ENCODE results near the gene MAP3K13. TPM values are rescaled to one million over a fixed set of nuclear protein-coding genes. Genes with fewer than 3 reads are reported as not detected.

MAP3K13 gene
- total RNA-seq, 1 experiment from 2014 or later, result 21.0 TPM

- H4K20me1 ChIP-seq (ENCODE audit: insufficient read depth), result no peaks in the 10 kb centered on the region
- no TSS peak for BruUV-seq (replicated peaks)
- H3K4me1 ChIP-seq (ENCODE audit: control insufficient read depth in 1 of 2, insufficient read depth in 2 of 2, low read length in 2 of 2), result no peaks in the 10 kb centered on the region
- no peak overlapping the region for H3K4me2 ChIP-seq (ENCODE audit: low read length)
- intact Hi-C loops (cut with micrococcal nuclease), result no loop called here
- ATAC-seq, result no peak
- no peaks in the 10 kb centered on the region for H3K36me3 ChIP-seq (ENCODE audit: control insufficient read depth in 1 of 2, insufficient read depth in 2 of 2, low read length in 2 of 2)
- ChIA-PET CTCF (interaction anchor here (1.0 kb wide), 1 partner anchor 10 kb away, joined by 3 read pairs; no protein-coding TSS in a partner anchor), RAD21 (ENCODE audit: low non-redundant PET in 1 of 2, low total read pairs in 2 of 2, uncharacterized antibody in 2 of 2, unreplicated experiment in 2 of 2) (no interaction called here), POLR2A (no interaction called here)
- TF ChIP-seq CEBPB (IDR thresholded peaks at IDR 0.05; ENCODE audit: low read depth), result no peak
- TF ChIP-seq JUND (IDR thresholded peaks at IDR 0.05), result no peak
- TF ChIP-seq SIN3A (IDR thresholded peaks at IDR 0.05; ENCODE audit: low read depth), result no peak
- TF ChIP-seq MAX (IDR thresholded peaks at IDR 0.05), result no peak
- no peak for TF ChIP-seq EGR1 (IDR thresholded peaks at IDR 0.05; ENCODE audit: low read depth)
- no peak for TF ChIP-seq TCF7L2 (IDR thresholded peaks at IDR 0.05; ENCODE audit: borderline replicate concordance, extremely low read depth, insufficient read depth, insufficient read length)
- no peak for TF ChIP-seq SRF (IDR thresholded peaks at IDR 0.05; ENCODE audit: low read depth)
- TF ChIP-seq, protein P1, sequence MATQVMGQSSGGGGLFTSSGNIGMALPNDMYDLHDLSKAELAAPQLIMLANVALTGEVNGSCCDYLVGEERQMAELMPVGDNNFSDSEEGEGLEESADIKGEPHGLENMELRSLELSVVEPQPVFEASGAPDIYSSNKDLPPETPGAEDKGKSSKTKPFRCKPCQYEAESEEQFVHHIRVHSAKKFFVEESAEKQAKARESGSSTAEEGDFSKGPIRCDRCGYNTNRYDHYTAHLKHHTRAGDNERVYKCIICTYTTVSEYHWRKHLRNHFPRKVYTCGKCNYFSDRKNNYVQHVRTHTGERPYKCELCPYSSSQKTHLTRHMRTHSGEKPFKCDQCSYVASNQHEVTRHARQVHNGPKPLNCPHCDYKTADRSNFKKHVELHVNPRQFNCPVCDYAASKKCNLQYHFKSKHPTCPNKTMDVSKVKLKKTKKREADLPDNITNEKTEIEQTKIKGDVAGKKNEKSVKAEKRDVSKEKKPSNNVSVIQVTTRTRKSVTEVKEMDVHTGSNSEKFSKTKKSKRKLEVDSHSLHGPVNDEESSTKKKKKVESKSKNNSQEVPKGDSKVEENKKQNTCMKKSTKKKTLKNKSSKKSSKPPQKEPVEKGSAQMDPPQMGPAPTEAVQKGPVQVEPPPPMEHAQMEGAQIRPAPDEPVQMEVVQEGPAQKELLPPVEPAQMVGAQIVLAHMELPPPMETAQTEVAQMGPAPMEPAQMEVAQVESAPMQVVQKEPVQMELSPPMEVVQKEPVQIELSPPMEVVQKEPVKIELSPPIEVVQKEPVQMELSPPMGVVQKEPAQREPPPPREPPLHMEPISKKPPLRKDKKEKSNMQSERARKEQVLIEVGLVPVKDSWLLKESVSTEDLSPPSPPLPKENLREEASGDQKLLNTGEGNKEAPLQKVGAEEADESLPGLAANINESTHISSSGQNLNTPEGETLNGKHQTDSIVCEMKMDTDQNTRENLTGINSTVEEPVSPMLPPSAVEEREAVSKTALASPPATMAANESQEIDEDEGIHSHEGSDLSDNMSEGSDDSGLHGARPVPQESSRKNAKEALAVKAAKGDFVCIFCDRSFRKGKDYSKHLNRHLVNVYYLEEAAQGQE (IDR thresholded peaks at IDR 0.05; ENCODE audit: low read depth), result no peak
- no peak for TF ChIP-seq FOSL1 (IDR thresholded peaks at IDR 0.05; ENCODE audit: low read depth)
- TF ChIP-seq EZH2 (IDR thresholded peaks at IDR 0.05), result no peak
- no peak for TF ChIP-seq SP1 (IDR thresholded peaks at IDR 0.05; ENCODE audit: low read depth)
- no peak for TF ChIP-seq RAD21 (IDR thresholded peaks at IDR 0.05; ENCODE audit: low read depth)
- TF ChIP-seq EZH2phosphoT487 (IDR thresholded peaks at IDR 0.05; ENCODE audit: borderline replicate concordance), result no peak
- TF ChIP-seq ZFX (IDR thresholded peaks at IDR 0.05), result no peak
- no peak for TF ChIP-seq CBX3 (IDR thresholded peaks at IDR 0.05; ENCODE audit: low read depth)
- no peak for TF ChIP-seq ELF1 (IDR thresholded peaks at IDR 0.05; ENCODE audit: borderline replicate concordance, low read depth)
- TF ChIP-seq, protein P2, sequence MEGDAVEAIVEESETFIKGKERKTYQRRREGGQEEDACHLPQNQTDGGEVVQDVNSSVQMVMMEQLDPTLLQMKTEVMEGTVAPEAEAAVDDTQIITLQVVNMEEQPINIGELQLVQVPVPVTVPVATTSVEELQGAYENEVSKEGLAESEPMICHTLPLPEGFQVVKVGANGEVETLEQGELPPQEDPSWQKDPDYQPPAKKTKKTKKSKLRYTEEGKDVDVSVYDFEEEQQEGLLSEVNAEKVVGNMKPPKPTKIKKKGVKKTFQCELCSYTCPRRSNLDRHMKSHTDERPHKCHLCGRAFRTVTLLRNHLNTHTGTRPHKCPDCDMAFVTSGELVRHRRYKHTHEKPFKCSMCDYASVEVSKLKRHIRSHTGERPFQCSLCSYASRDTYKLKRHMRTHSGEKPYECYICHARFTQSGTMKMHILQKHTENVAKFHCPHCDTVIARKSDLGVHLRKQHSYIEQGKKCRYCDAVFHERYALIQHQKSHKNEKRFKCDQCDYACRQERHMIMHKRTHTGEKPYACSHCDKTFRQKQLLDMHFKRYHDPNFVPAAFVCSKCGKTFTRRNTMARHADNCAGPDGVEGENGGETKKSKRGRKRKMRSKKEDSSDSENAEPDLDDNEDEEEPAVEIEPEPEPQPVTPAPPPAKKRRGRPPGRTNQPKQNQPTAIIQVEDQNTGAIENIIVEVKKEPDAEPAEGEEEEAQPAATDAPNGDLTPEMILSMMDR (IDR thresholded peaks at IDR 0.05 in 2 of 3, conservative IDR thresholded peaks at IDR 0.05 in 1 of 3; ENCODE audit: borderline replicate concordance in 1 of 3, insufficient read depth in 1 of 3, low read depth in 2 of 3, low read length in 2 of 3), result no peak
- TF ChIP-seq, protein P3, sequence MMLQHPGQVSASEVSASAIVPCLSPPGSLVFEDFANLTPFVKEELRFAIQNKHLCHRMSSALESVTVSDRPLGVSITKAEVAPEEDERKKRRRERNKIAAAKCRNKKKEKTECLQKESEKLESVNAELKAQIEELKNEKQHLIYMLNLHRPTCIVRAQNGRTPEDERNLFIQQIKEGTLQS (IDR thresholded peaks at IDR 0.05), result no peak
- TF ChIP-seq POLR2AphosphoS5 (IDR thresholded peaks at IDR 0.05; ENCODE audit: low read depth, low read length), result no peak
- H3K9ac ChIP-seq (ENCODE audit: low read length), result no peak overlapping the region
- H3K4me3 ChIP-seq (replicated peaks in 1 of 2; ENCODE audit: low read depth in 1 of 2, low read length in 2 of 2), result no peak overlapping the region
- no peaks in the 10 kb centered on the region for H3K27me3 ChIP-seq (ENCODE audit: insufficient read depth, low read length)
- H3K9me3 ChIP-seq (ENCODE audit: control insufficient read depth in 1 of 2, insufficient read depth in 1 of 2, low read depth in 1 of 2, low read length in 2 of 2), result no peaks in the 10 kb centered on the region
- H2AFZ ChIP-seq (ENCODE audit: low read depth, low read length, poor library complexity, severe bottlenecking), result no peak overlapping the region
- H3K9me2 ChIP-seq (ENCODE audit: insufficient read depth), result no peaks in the 10 kb centered on the region
- H3K79me2 ChIP-seq (ENCODE audit: insufficient read depth, low read length), result no peaks in the 10 kb centered on the region
- DNase-seq (ENCODE audit: low read depth, low spot score), result no peak
- no peak overlapping the region for H3K27ac ChIP-seq (ENCODE audit: low read depth, low read length)
Measured at GRCh38 chr3:185318141-185318540, 44.8 kb upstream of the MAP3K13 start.

Measured in HCT116 (cell line).